Measurements from ENCODE around the gene CLIP1. TPM values are rescaled to one million over a fixed set of nuclear protein-coding genes. Genes with fewer than 3 reads are reported as not detected.

CLIP1 gene
- total and polyA plus RNA-seq, 4 donors, result 26.6 to 93.7 (median 45.8) TPM

DNA sequence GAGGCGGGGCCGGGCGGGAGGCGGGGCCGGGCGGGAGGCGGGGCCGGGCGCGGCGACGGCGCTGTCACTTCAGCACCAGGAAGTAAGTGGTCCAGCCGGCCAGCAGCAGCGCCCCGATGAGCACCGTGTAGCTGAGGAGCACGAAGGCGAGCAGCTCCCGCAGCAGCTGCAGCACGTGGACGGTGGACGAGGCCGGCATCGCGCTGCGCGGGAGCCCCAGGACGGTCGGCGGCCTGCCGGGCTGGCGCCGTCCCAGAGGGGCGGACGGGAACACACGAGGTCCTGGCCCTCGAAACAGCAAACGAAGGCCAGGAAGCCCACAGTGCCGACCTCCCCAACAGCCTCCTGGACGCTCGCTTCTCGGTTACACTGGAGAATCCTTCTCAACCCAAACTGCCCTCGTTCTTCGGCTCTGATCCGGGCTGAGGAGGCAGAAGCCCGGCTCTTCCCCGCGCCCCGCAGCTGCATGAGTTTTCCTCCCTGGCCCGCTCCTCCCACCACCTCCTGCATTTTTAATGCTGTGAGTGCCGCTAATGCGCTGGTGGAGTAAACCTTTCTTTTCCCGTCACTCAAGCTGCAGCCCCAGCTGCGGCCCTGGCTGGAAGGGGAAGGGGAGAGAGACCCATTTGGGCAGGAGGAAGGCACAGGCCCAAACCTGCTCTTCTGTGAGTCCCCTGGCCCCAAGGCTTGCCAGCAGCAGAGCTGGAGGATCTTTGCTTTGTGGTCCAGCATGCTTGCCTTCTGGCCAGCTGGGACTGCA, 195.9 kb downstream of the CLIP1 start:
- DNase-seq (no peak), ATAC-seq (ENCODE audit: insufficient read depth, low FRiP score) (no peak)
- Histone ChIP-seq H3K27ac (ENCODE audit: low read depth in 1 of 2, low read length in 1 of 2) (peak overlapping the region in 1 of 2 donors; percentile 45), H3K4me1 (ENCODE audit: control insufficient read depth in 5 of 5, insufficient read depth in 5 of 5, low read length in 5 of 5) (peaks cover 5 to 21% (median 9%) of the 10 kb centered on the region in 5 donors), H3K27me3 (ENCODE audit: control insufficient read depth in 3 of 3, insufficient read depth in 3 of 3, low read length in 2 of 3) (no peaks in the 10 kb centered on the region), H3K9me3 (ENCODE audit: control insufficient read depth in 4 of 4, insufficient read depth in 3 of 4, low read length in 3 of 4) (no peaks in the 10 kb centered on the region), H3K9ac (ENCODE audit: insufficient read depth in 1 of 2, low read length in 2 of 2) (no peak overlapping the region), H3K4me3 (peak overlapping the region; percentile 43), H3K36me3 (ENCODE audit: control insufficient read depth in 4 of 4, insufficient read depth in 4 of 4, low read length in 4 of 4) (peaks cover 4 to 35% (median 15%) of the 10 kb centered on the region in 4 donors)
- TF ChIP-seq, protein P1, sequence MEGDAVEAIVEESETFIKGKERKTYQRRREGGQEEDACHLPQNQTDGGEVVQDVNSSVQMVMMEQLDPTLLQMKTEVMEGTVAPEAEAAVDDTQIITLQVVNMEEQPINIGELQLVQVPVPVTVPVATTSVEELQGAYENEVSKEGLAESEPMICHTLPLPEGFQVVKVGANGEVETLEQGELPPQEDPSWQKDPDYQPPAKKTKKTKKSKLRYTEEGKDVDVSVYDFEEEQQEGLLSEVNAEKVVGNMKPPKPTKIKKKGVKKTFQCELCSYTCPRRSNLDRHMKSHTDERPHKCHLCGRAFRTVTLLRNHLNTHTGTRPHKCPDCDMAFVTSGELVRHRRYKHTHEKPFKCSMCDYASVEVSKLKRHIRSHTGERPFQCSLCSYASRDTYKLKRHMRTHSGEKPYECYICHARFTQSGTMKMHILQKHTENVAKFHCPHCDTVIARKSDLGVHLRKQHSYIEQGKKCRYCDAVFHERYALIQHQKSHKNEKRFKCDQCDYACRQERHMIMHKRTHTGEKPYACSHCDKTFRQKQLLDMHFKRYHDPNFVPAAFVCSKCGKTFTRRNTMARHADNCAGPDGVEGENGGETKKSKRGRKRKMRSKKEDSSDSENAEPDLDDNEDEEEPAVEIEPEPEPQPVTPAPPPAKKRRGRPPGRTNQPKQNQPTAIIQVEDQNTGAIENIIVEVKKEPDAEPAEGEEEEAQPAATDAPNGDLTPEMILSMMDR (IDR thresholded peaks at IDR 0.05; ENCODE audit: control extremely low read depth, extremely low read depth), result no peak
- WGBS, 2 donors, result 7 to 10% methylated on average over 41 to 55 of the region's 55 CpGs

DNA sequence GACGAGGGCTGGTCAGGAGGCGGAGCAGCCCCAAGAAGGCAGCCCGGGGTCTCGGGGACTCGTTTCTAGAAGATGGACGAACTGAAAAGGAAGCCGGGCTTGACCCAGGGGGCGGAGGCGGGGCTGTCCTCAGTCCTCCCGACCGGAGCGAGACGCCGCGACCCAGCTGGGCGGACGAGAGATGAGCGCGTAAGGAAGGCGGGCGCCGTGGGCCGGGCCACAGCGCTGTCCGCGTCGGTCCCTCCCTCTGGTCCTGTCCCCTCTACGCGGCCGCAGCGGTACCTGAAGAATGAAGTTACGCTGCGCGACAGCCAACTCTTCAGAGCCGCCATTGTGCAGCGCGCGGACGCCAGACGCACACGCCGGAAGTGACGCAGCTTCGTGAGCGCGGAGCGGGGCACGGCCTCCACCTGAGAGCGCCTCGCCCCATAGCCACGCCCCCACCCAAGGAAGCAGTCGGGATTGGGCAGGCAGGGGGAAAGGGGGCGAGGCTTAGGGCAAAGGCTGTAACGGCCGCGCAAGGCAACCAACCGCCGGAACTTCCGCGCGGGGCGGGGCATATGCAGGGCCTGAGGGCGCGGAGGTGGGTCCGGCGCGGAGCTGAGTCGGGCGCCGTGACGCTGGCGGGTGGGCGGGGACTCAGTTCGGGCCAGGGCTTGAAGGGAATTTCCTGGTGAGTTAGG, 196.6 kb downstream of the CLIP1 start, which contains the start of gene DIABLO:
Gene DIABLO, minus strand, starts transcription at position 370 of the 683 bp plus-strand sequence. Its CDS starts 38 bp downstream, at position 332.
- Histone ChIP-seq H3K9me3 (ENCODE audit: control insufficient read depth in 4 of 4, insufficient read depth in 3 of 4, low read length in 3 of 4) (peaks cover 0 to 2% (median 0%) of the 10 kb centered on the region in 4 donors), H3K4me3 (peak within 1 kb of the TSS; percentile 78), H3K4me1 (ENCODE audit: control insufficient read depth in 5 of 5, insufficient read depth in 5 of 5, low read length in 5 of 5) (peaks cover 5 to 21% (median 9%) of the 10 kb centered on the region in 5 donors), H3K36me3 (ENCODE audit: control insufficient read depth in 4 of 4, insufficient read depth in 4 of 4, low read length in 4 of 4) (peaks cover 0 to 33% (median 12%) of the 10 kb centered on the region in 4 donors), H3K27ac (ENCODE audit: low read depth in 1 of 2, low read length in 1 of 2) (peak within 1 kb of the TSS; percentile 94 to 96), H3K9ac (ENCODE audit: insufficient read depth in 1 of 2, low read length in 2 of 2) (peak within 1 kb of the TSS; percentile 65 to 70), H3K27me3 (ENCODE audit: control insufficient read depth in 3 of 3, insufficient read depth in 3 of 3, low read length in 2 of 3) (no peaks in the 10 kb centered on the region)
- TF ChIP-seq, protein P1 (IDR thresholded peaks at IDR 0.05; ENCODE audit: control extremely low read depth, extremely low read depth), result no peak
- WGBS, 2 donors, result 0% methylated on average over 66 to 74 of the region's 74 CpGs
- ATAC-seq (ENCODE audit: insufficient read depth, low FRiP score) (peak; percentile 99), DNase-seq (peak; percentile 100)

Other genes starting within 250 kb of the CLIP1 start
- gene IL31, start 248.4 kb downstream of the CLIP1 start, total RNA-seq, result not detected
- gene IL31, start 248.4 kb downstream of the CLIP1 start, polyA plus RNA-seq, result not detected
- gene LRRC43, start 239.5 kb downstream of the CLIP1 start, total RNA-seq, result 10 to 100 TPM; 10.7 to 11.6 TPM
- gene LRRC43, start 239.5 kb downstream of the CLIP1 start, polyA plus RNA-seq, result 1 to 10 TPM; 2.1 to 3.7 TPM
- gene B3GNT4, start 219.0 kb downstream of the CLIP1 start, total RNA-seq, result under 1 TPM in 1 of 2 donors, not detected in 1; 0.80 TPM
- gene B3GNT4, start 219.0 kb downstream of the CLIP1 start, polyA plus RNA-seq, result under 1 TPM; 0.43 to 0.49 TPM
- gene DIABLO, start 196.6 kb downstream of the CLIP1 start, total RNA-seq, result 10 to 100 TPM; 37.5 to 44.1 TPM
- 10 to 100 TPM; 40.5 to 46.8 TPM for gene DIABLO, start 196.6 kb downstream of the CLIP1 start, polyA plus RNA-seq
- gene VPS33A, start 156.2 kb downstream of the CLIP1 start, total RNA-seq, result 10 to 100 TPM; 15.7 to 17.6 TPM
- gene VPS33A, start 156.2 kb downstream of the CLIP1 start, polyA plus RNA-seq, result 10 to 100 TPM in 1 of 2 donors, 1 to 10 TPM in 1; 8.1 to 15.1 TPM
- gene ZCCHC8, start 78.3 kb upstream of the CLIP1 start, total RNA-seq, result 10 to 100 TPM; 16.7 to 48.1 TPM
- 10 to 100 TPM; 12.8 to 26.9 TPM for gene ZCCHC8, start 78.3 kb upstream of the CLIP1 start, polyA plus RNA-seq
- 100 to 1,000 TPM in 1 of 2 donors, 10 to 100 TPM in 1; 50.2 to 115 TPM for gene RSRC2, start 104.3 kb upstream of the CLIP1 start, total RNA-seq
- gene RSRC2, start 104.3 kb upstream of the CLIP1 start, polyA plus RNA-seq, result 10 to 100 TPM; 43.3 to 45.7 TPM
- 10 to 100 TPM; 11.4 to 34.0 TPM for gene KNTC1, start 104.6 kb upstream of the CLIP1 start, total RNA-seq
- gene KNTC1, start 104.6 kb upstream of the CLIP1 start, polyA plus RNA-seq, result 10 to 100 TPM in 1 of 2 donors, 1 to 10 TPM in 1; 4.0 to 10.4 TPM

Measured in lung (tissue), 12 donors.